Measurements from ENCODE around the gene KANSL1L. TPM values are rescaled to one million over a fixed set of nuclear protein-coding genes. Genes with fewer than 3 reads are reported as not detected.

The KANSL1L gene
- 11.2 and 11.5 TPM in 2 replicates for total RNA-seq

GRCh38 chr2:210171309-210172218, at the start of gene KANSL1L:
Gene KANSL1L, minus strand, starts transcription at chr2:210171409. Its CDS starts 16,827 bp downstream, at chr2:210154582.
- H3K27me3 ChIP-seq (ENCODE audit: control insufficient read depth, insufficient read depth, low read length): no peaks in the 10 kb centered on the region
- no peaks in the 10 kb centered on the region for H3K36me3 ChIP-seq (ENCODE audit: control insufficient read depth, insufficient read depth, low read length)
- TF ChIP-seq CTCF (IDR thresholded peaks at IDR 0.05; ENCODE audit: insufficient read depth, low read length, poor library complexity, severe bottlenecking): no peak
- peak; percentile 80 for DNase-seq (ENCODE audit: low read depth)
- H3K4me3 ChIP-seq (ENCODE audit: low read depth, low read length): peak within 1 kb of the TSS; percentile 99

- Histone ChIP-seq H3K4me3 (ENCODE audit: low read depth, low read length) (no peak overlapping the region), H3K36me3 (ENCODE audit: control insufficient read depth, insufficient read depth, low read length) (no peaks in the 10 kb centered on the region), H3K27me3 (ENCODE audit: control insufficient read depth, insufficient read depth, low read length) (no peaks in the 10 kb centered on the region)
- no peak for TF ChIP-seq CTCF (IDR thresholded peaks at IDR 0.05; ENCODE audit: insufficient read depth, low read length, poor library complexity, severe bottlenecking)
- no peak for DNase-seq (ENCODE audit: low read depth)
Observed at GRCh38 chr2:210215120-210215519, 43.9 kb upstream of the KANSL1L start.

GRCh38 chr2:210210185-210210584, 39.0 kb upstream of the KANSL1L start:
- Histone ChIP-seq H3K4me3 (ENCODE audit: low read depth, low read length) (no peak overlapping the region), H3K27me3 (ENCODE audit: control insufficient read depth, insufficient read depth, low read length) (no peaks in the 10 kb centered on the region), H3K36me3 (ENCODE audit: control insufficient read depth, insufficient read depth, low read length) (no peaks in the 10 kb centered on the region)
- DNase-seq (ENCODE audit: low read depth): no peak
- no peak for TF ChIP-seq CTCF (IDR thresholded peaks at IDR 0.05; ENCODE audit: insufficient read depth, low read length, poor library complexity, severe bottlenecking)

GRCh38 chr2:210207929-210208328, 36.7 kb upstream of the KANSL1L start:
- DNase-seq (ENCODE audit: low read depth): no peak
- TF ChIP-seq CTCF (IDR thresholded peaks at IDR 0.05; ENCODE audit: insufficient read depth, low read length, poor library complexity, severe bottlenecking): no peak
- no peak overlapping the region for H3K4me3 ChIP-seq (ENCODE audit: low read depth, low read length)
- no peaks in the 10 kb centered on the region for H3K36me3 ChIP-seq (ENCODE audit: control insufficient read depth, insufficient read depth, low read length)
- H3K27me3 ChIP-seq (ENCODE audit: control insufficient read depth, insufficient read depth, low read length): no peaks in the 10 kb centered on the region

GRCh38 chr2:210203558-210203957, 32.3 kb upstream of the KANSL1L start:
- no peak for DNase-seq (ENCODE audit: low read depth)
- Histone ChIP-seq H3K27me3 (ENCODE audit: control insufficient read depth, insufficient read depth, low read length) (no peaks in the 10 kb centered on the region), H3K36me3 (ENCODE audit: control insufficient read depth, insufficient read depth, low read length) (no peaks in the 10 kb centered on the region), H3K4me3 (ENCODE audit: low read depth, low read length) (no peak overlapping the region)
- no peak for TF ChIP-seq CTCF (IDR thresholded peaks at IDR 0.05; ENCODE audit: insufficient read depth, low read length, poor library complexity, severe bottlenecking)

Data from kidney epithelial cell (primary cell).